Adrenal gland (tissue), 5 donors: ENCODE measurements around the gene ZNF695.

Experiments
- CTCF ChIP-seq, 6 experiments: fragments of 450-650 bp in 4 of 6; fragments of 200-600 bp in 2 of 6; sonication (generic) in 1 of 6; IDR thresholded peaks; 1 replicate in 5 of 6; 2 replicates in 1 of 6; pipeline versions ENCODE4 v1.5.1 to v1.8.0; 2016 to 2021; ENCODE audit warnings: antibody characterized with exemption in 6 of 6, mild to moderate bottlenecking in 2 of 6, moderate library complexity in 1 of 6
- POLR2A ChIP-seq, 2 donors: fragments of 450-650 bp; IDR thresholded peaks; one replicate each; pipeline ENCODE4 v1.6.1; 2017; ENCODE audit warnings: antibody characterized with exemption in 2 of 2, mild to moderate bottlenecking in 2 of 2, moderate library complexity in 1 of 2
- donor health status: DM: no; HTN: no; CAD: no.

DNA sequence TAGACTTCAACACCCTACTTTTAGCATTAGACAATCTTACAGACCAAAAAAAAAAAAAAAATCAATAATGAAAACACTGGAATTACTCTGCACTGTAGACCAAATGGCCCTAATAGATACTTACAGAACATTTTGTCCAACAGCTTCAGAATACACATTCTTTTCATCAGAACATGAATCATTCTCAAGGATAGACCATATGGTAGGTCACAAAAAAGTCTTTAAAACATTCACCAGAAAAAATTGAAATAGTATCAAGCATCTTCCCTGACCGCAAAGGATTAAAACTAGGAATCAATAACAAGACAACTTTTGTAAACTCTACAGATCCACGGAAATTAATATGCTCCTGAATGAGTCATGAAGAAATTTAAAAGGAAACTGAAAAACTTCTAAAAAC lies 48.2 kb upstream of the ZNF695 start:
- TF ChIP-seq POLR2A (IDR thresholded peaks at IDR 0.05) (no peak), CTCF (IDR thresholded peaks at IDR 0.05) (no peak)
